ENCODE data around the gene GRID2IP. TPM values are rescaled to one million over a fixed set of nuclear protein-coding genes. Genes with fewer than 3 reads are reported as not detected.
A peak's percentile ranks its signal among the peaks of the same experiment; 100 is the strongest.

The GRID2IP gene
- total and polyA plus RNA-seq, 10 of the 15 experiments (the other 5 are each of a cell fraction or from before 2014, with no cell fraction given) = not detected

- TF ChIP-seq ATF2 (IDR thresholded peaks at IDR 0.05; ENCODE audit: low read length) (no peak), TARDBP (IDR thresholded peaks at IDR 0.05; ENCODE audit: borderline replicate concordance) (no peak), ZBTB11 (CRISPR knock-in tag; IDR thresholded peaks at IDR 0.05) (0 out of 2 replicates have a peak, but pooled peaks have one; percentile 30), TBL1XR1 (IDR thresholded peaks at IDR 0.05; ENCODE audit: low read depth, low read length) (peak; percentile 17; the same call in 1 of the 2 replicates), BCL11A (IDR thresholded peaks at IDR 0.05; ENCODE audit: low read depth, low read length) (0 out of 2 replicates have a peak, but pooled peaks have one; percentile 6), BCLAF1 (IDR thresholded peaks at IDR 0.05) (peak; percentile 64), IKZF1 (conservative IDR thresholded peaks at IDR 0.05) (peak; percentile 97), RCOR1 (conservative IDR thresholded peaks at IDR 0.05; ENCODE audit: low read depth, low read length) (no peak), IRF3 (IDR thresholded peaks at IDR 0.05) (no peak), PRDM15 (CRISPR knock-in tag; IDR thresholded peaks at IDR 0.05) (no peak), PAX8 (IDR thresholded peaks at IDR 0.05) (no peak)
These were observed 38.8 kb upstream of the GRID2IP start, which contains the start of gene INTS15 (continued) for GRCh38 chr7:6589829-6590644.

Data from GM12878 (cell line).